Adrenal gland (tissue), 12 donors: ENCODE measurements around the gene CCDC201. TPM values are rescaled to one million over a fixed set of nuclear protein-coding genes. Genes with fewer than 3 reads are reported as not detected.
"Not testable (repeated sequence)": the region's sequence is repeated elsewhere in the genome, so short reads cannot be mapped to it uniquely, and the experiment has no call there.

ENCODE experiments used
- DNase-seq, 7 donors: peaks; one replicate each; pipeline ENCODE4 v3.0.0-alpha.2; 2019 to 2020
- H3K27ac ChIP-seq, 5 donors: fragments of 200-600 bp; sonication (generic) in 4 of 5; 1 replicate in 3 of 5; 2 replicates in 2 of 5; pipeline versions ENCODE4 v1.5.1 to v1.8.0; 2016 to 2020; ENCODE audit warnings: mild to moderate bottlenecking in 1 of 5
- H3K27me3 ChIP-seq: fragments of 200-600 bp; 2 replicates; pipeline ENCODE4 v1.8.0; 2021
- H3K36me3 ChIP-seq, 2 donors: fragments of 200-600 bp; replicated peaks in 1 of 2; 1 replicate in 1 of 2; 2 replicates in 1 of 2; pipeline versions ENCODE4 v1.5.1 to v1.8.0; 2018 to 2022
- H3K4me1 ChIP-seq, 2 donors: fragments of 200-600 bp; replicated peaks in 1 of 2; 1 replicate in 1 of 2; 2 replicates in 1 of 2; pipeline versions ENCODE4 v1.5.1 to v1.8.0; 2018 to 2021
- H3K4me3 ChIP-seq, 4 donors: fragments of 200-600 bp; sonication (generic) in 3 of 4; one replicate each; pipeline ENCODE4 v1.5.1; 2016 to 2018
- H3K9me3 ChIP-seq, 3 donors: fragments of 200-600 bp; sonication (generic) in 1 of 3; replicated peaks in 1 of 3; 1 replicate in 2 of 3; 2 replicates in 1 of 3; pipeline versions ENCODE4 v1.5.1 to v1.8.0; 2016 to 2021
- CTCF ChIP-seq, 6 experiments: fragments of 450-650 bp in 4 of 6; fragments of 200-600 bp in 2 of 6; sonication (generic) in 1 of 6; IDR thresholded peaks; 1 replicate in 5 of 6; 2 replicates in 1 of 6; pipeline versions ENCODE4 v1.5.1 to v1.8.0; 2016 to 2021; ENCODE audit warnings: antibody characterized with exemption in 6 of 6, mild to moderate bottlenecking in 2 of 6, moderate library complexity in 1 of 6
- POLR2A ChIP-seq, 2 donors: fragments of 450-650 bp; IDR thresholded peaks; one replicate each; pipeline ENCODE4 v1.6.1; 2017; ENCODE audit warnings: antibody characterized with exemption in 2 of 2, mild to moderate bottlenecking in 2 of 2, moderate library complexity in 1 of 2
- WGBS, 4 donors: extraction: QIAGEN DNeasy Blood & Tissue Kit in 2 of 4; methylation state at CpG; one replicate each; pipeline versions ENCODE4 v1.1.5 to v1.1.7; 2013 to 2017; 5-methylcytosine and 5-hydroxymethylcytosine counted together
- intact Hi-C, 2 donors: fragments of 100-400 bp; cut with DNase I; formaldehyde crosslinking; loops; one replicate each; pipeline versions ENCODE4 v1.14.1 to v1.15.0; 2022 to 2023
- polyA plus RNA-seq, 3 donors: library from polyadenylated mRNA; stranded (reverse); fragments of 200-250 nt in 2 of 3; fragments of 350-450 nt in 1 of 3; fragmentation: Illumina TruSeq in 1 of 3; extraction: RNeasy Lipid Tissue Mini Kit (QIAGEN cat#74804) in 1 of 3; gene quantifications; one replicate each; pipeline ENCODE4 v1.2.3, GENCODE V29; 2013 to 2014
- total RNA-seq, 9 donors: library from RNA; depleted of rRNA in 4 of 9; stranded (reverse); fragments of >200 nt in 4 of 9; fragments of 120-200 nt in 1 of 9; fragmentation: NEBNext Ultra II Directional in 1 of 9; extraction: Animal tissue kit (Norgen Biotek cat#: 25700) in 1 of 9; gene quantifications; one replicate each; pipeline versions ENCODE4 v1.1.0 to v1.2.4, GENCODE V29; 2013 to 2023
- donor health status: healthy with polysubstance abuse.
- donor health status: Bipolar disorder and iron deficiency.
- donor health status: DM: yes; HTN: yes; CAD: no.
- donor health status: DM: no; HTN: no; CAD: no.
- donor health status: DM: no; HTN: no; CAD: no.
- donor health status: DM: yes; HTN: yes; CAD: no.

Gene CCDC201
- total and polyA plus RNA-seq, 12 donors = not detected

- DNase-seq = no peak
- Histone ChIP-seq H3K4me3 (no peak overlapping the region), H3K36me3 (no peaks in the 10 kb centered on the region), H3K27ac (no peak overlapping the region), H3K9me3 (no peaks in the 10 kb centered on the region), H3K4me1 (no peaks in the 10 kb centered on the region), H3K27me3 (peaks cover 8% of the 10 kb centered on the region)
- TF ChIP-seq CTCF (IDR thresholded peaks at IDR 0.05) (no peak), POLR2A (IDR thresholded peaks at IDR 0.05) (no peak)
- WGBS, 4 donors = 34 to 74% (median 68%) methylated on average over 2 of the region's 2 CpGs
- intact Hi-C loops = loop anchor here in 1 of 2 donors (10.0 kb wide), 1 partner anchor 713 kb away; the partner anchor contains the start of gene RAMP3
Observed at GRCh38 chr7:45867471-45867870, 5.4 kb downstream of the CCDC201 start.

- intact Hi-C loops = loop anchor here in 1 of 2 donors (10.0 kb wide), 1 partner anchor 711 kb away; the partner anchor contains the start of gene RAMP3
- no peak for DNase-seq
Observed at GRCh38 chr7:45865594-45866410, 7.1 kb downstream of the CCDC201 start.

GRCh38 chr7:45863715-45864114 is 9.2 kb downstream of the CCDC201 start:
- 72 to 81% (median 75%) methylated on average over 4 to 9 of the region's 9 CpGs for WGBS, 4 donors

More at GRCh38 chr7:45865594-45866410, 7.1 kb downstream of the CCDC201 start:
- H3K4me3 ChIP-seq = no peak overlapping the region
- no peak for TF ChIP-seq POLR2A (IDR thresholded peaks at IDR 0.05)
- no peaks in the 10 kb centered on the region for H3K36me3 ChIP-seq
- no peaks in the 10 kb centered on the region for H3K9me3 ChIP-seq
- H3K4me1 ChIP-seq = no peaks in the 10 kb centered on the region
- peaks cover 8% of the 10 kb centered on the region for H3K27me3 ChIP-seq
- no peak overlapping the region for H3K27ac ChIP-seq
- WGBS, 4 donors = 58 to 78% (median 75%) methylated on average over 9 to 13 of the region's 13 CpGs

GRCh38 chr7:45856888-45857287 is 16.0 kb downstream of the CCDC201 start:
- H3K36me3 ChIP-seq, intact Hi-C loops, H3K4me1 ChIP-seq, H3K27me3 ChIP-seq, H3K27ac ChIP-seq, DNase-seq, H3K4me3 ChIP-seq, H3K9me3 ChIP-seq: not testable (repeated sequence)
- 80 to 89% (median 85%) methylated on average over 4 of the region's 4 CpGs for WGBS, 4 donors

More at GRCh38 chr7:45863715-45864114, 9.2 kb downstream of the CCDC201 start:
- intact Hi-C loops = loop anchor here in 1 of 2 donors (10.0 kb wide), 1 partner anchor 709 kb away; the partner anchor contains the start of gene RAMP3
- no peak for TF ChIP-seq POLR2A (IDR thresholded peaks at IDR 0.05)
- no peak for TF ChIP-seq CTCF (IDR thresholded peaks at IDR 0.05)
- peaks cover 8% of the 10 kb centered on the region for H3K27me3 ChIP-seq
- DNase-seq = no peak
- no peaks in the 10 kb centered on the region for H3K4me1 ChIP-seq
- H3K36me3 ChIP-seq = no peaks in the 10 kb centered on the region
- no peak overlapping the region for H3K27ac ChIP-seq
- no peaks in the 10 kb centered on the region for H3K9me3 ChIP-seq
- H3K4me3 ChIP-seq = no peak overlapping the region

GRCh38 chr7:45855680-45856079 is 17.2 kb downstream of the CCDC201 start:
- not testable (repeated sequence) for H3K27ac ChIP-seq, H3K36me3 ChIP-seq, H3K4me1 ChIP-seq, H3K4me3 ChIP-seq, H3K9me3 ChIP-seq, H3K27me3 ChIP-seq, DNase-seq
- WGBS, 4 donors = 27 to 32% (median 29%) methylated on average over 3 of the region's 3 CpGs
- intact Hi-C loops = loop anchor here in 1 of 2 donors (2.0 kb wide), 1 partner anchor 701 kb away; no protein-coding TSS in a partner anchor

- H3K36me3 ChIP-seq, H3K27ac ChIP-seq, DNase-seq, H3K27me3 ChIP-seq, H3K4me1 ChIP-seq, H3K4me3 ChIP-seq, H3K9me3 ChIP-seq, intact Hi-C loops: not testable (repeated sequence)
- 72 to 90% (median 77%) methylated on average over 6 to 8 of the region's 8 CpGs for WGBS, 4 donors
Observed at GRCh38 chr7:45853491-45853890, 19.4 kb downstream of the CCDC201 start.

GRCh38 chr7:45852984-45853383 is 19.9 kb downstream of the CCDC201 start:
- H3K27ac ChIP-seq, H3K36me3 ChIP-seq, H3K9me3 ChIP-seq, H3K27me3 ChIP-seq, H3K4me3 ChIP-seq, DNase-seq, intact Hi-C loops, H3K4me1 ChIP-seq: not testable (repeated sequence)
- 57 to 81% (median 71%) methylated on average over 1 to 10 of the region's 10 CpGs for WGBS, 4 donors

- H3K4me1 ChIP-seq, H3K27me3 ChIP-seq, DNase-seq, H3K36me3 ChIP-seq, H3K4me3 ChIP-seq, H3K27ac ChIP-seq, H3K9me3 ChIP-seq, intact Hi-C loops: not testable (repeated sequence)
- WGBS, 4 donors = 73 to 93% (median 74%) methylated on average over 6 of the region's 6 CpGs; no CpG with 5 or more reads in 1 of the 4 donors
Observed at GRCh38 chr7:45848734-45849133, 24.1 kb downstream of the CCDC201 start.

GRCh38 chr7:45846536-45846935 is 26.3 kb downstream of the CCDC201 start:
- H3K36me3 ChIP-seq, H3K9me3 ChIP-seq, H3K4me1 ChIP-seq, intact Hi-C loops, H3K27ac ChIP-seq, H3K4me3 ChIP-seq, H3K27me3 ChIP-seq, DNase-seq: not testable (repeated sequence)
- 62 to 81% (median 71%) methylated on average over 4 to 5 of the region's 5 CpGs for WGBS, 4 donors
